Inflammatory macrophage treated with lipopolysaccharide for 1 hour (primary cell): ENCODE results near the gene MOB2.

Source experiments
- DNase-seq, 2 donors: peaks; one replicate each; pipeline ENCODE4 v3.0.0-alpha.2; 2020 to 2022

MOB2 gene

GRCh38 chr11:1470681-1471611, 15.6 kb downstream of the MOB2 start:
- no peak for DNase-seq

- no peak for DNase-seq
Observed at GRCh38 chr11:1469911-1470680, 16.5 kb downstream of the MOB2 start.

- DNase-seq: no peak
Observed at GRCh38 chr11:1469287-1469910, 17.2 kb downstream of the MOB2 start.

- no peak for DNase-seq
Observed at GRCh38 chr11:1468473-1469066, 18.0 kb downstream of the MOB2 start.

- no peak for DNase-seq
Observed at GRCh38 chr11:1468002-1468401, 18.6 kb downstream of the MOB2 start.

- no peak for DNase-seq
Observed at GRCh38 chr11:1467270-1467669, 19.3 kb downstream of the MOB2 start.

GRCh38 chr11:1466784-1467183, 19.8 kb downstream of the MOB2 start:
- no peak for DNase-seq

- no peak for DNase-seq
Observed at GRCh38 chr11:1463056-1463455, 23.5 kb downstream of the MOB2 start.

- DNase-seq: no peak
Observed at GRCh38 chr11:1462698-1462975, 23.9 kb downstream of the MOB2 start.

- no peak for DNase-seq
Observed at GRCh38 chr11:1461826-1462697, 24.5 kb downstream of the MOB2 start.

GRCh38 chr11:1460986-1461825, 25.4 kb downstream of the MOB2 start:
- no peak for DNase-seq

GRCh38 chr11:1460396-1460985, 26.1 kb downstream of the MOB2 start:
- DNase-seq: no peak

GRCh38 chr11:1459764-1460395, 26.7 kb downstream of the MOB2 start:
- DNase-seq: no peak

- no peak for DNase-seq
Observed at GRCh38 chr11:1459219-1459575, 27.4 kb downstream of the MOB2 start.

GRCh38 chr11:1458340-1459218, 28.0 kb downstream of the MOB2 start:
- no peak for DNase-seq

GRCh38 chr11:1457856-1458255, 28.7 kb downstream of the MOB2 start:
- DNase-seq: no peak

GRCh38 chr11:1457326-1457680, 29.3 kb downstream of the MOB2 start:
- no peak for DNase-seq

- no peak for DNase-seq
Observed at GRCh38 chr11:1456596-1457325, 29.8 kb downstream of the MOB2 start.

- DNase-seq: no peak
Observed at GRCh38 chr11:1456176-1456575, 30.4 kb downstream of the MOB2 start.
